Left cardiac atrium (tissue), 2 donors: ENCODE measurements around the gene IL5. TPM values are rescaled to one million over a fixed set of nuclear protein-coding genes. Genes with fewer than 3 reads are reported as not detected.

ENCODE experiments used
- total RNA-seq, 2 donors: library from RNA; stranded (reverse); fragmentation: NEBNext Ultra II Directional; extraction: Animal tissue kit (Norgen Biotek cat#: 25700); gene quantifications; one replicate each; pipeline ENCODE4 v1.2.1, GENCODE V29; 2021
- donor health status: DM: no; HTN: yes; CAD: no; lungs with severe emphysema.
- donor health status: DM: yes; HTN: yes; CAD: no.

IL5 gene
- total RNA-seq, 2 donors from 2014 or later: not detected

Other genes starting within 250 kb of the IL5 start
- 1 to 10 TPM; 2.2 to 3.3 TPM for gene SLC22A4, start 249.1 kb downstream of the IL5 start, total RNA-seq
- 10 to 100 TPM in 1 of 2 donors, 1 to 10 TPM in 1; 7.9 to 15.3 TPM for gene SLC22A5, start 173.8 kb downstream of the IL5 start, total RNA-seq
- 10 to 100 TPM; 11.8 to 21.4 TPM for gene IRF1, start 52.7 kb downstream of the IL5 start, total RNA-seq
- 10 to 100 TPM; 26.7 to 30.2 TPM for gene RAD50, start 13.5 kb upstream of the IL5 start, total RNA-seq
- gene IL13, start 114.7 kb upstream of the IL5 start, total RNA-seq: not detected
- not detected for gene IL4, start 130.5 kb upstream of the IL5 start, total RNA-seq
- 1 to 10 TPM; 6.4 to 8.0 TPM for gene KIF3A, start 194.0 kb upstream of the IL5 start, total RNA-seq
- not detected for gene CCNI2, start 203.9 kb upstream of the IL5 start, total RNA-seq
- gene SEPTIN8, start 233.7 kb upstream of the IL5 start, total RNA-seq: 10 to 100 TPM; 29.4 to 31.3 TPM